Panc1 (cell line): ENCODE measurements around the gene EYS. TPM values are rescaled to one million over a fixed set of nuclear protein-coding genes. Genes with fewer than 3 reads are reported as not detected.

Source experiments
- ATAC-seq: fragments of 200-7000 bp; cut with Tn5 transposase; 2 replicates; pipeline ENCODE4 v1.9.1; 2020; ENCODE audit warnings: mild to moderate bottlenecking, moderate library complexity
- BruUV-seq: library from RNA; stranded (reverse); fragments of 400-500 nt; replicated peaks from 2 replicates; lab custom pipeline; 2021; lab: Mats Ljungman, UMichigan
- CTCF ChIA-PET: fragments of 300-600 bp; sonication (Branson Sonifier 250); formaldehyde crosslinking; loops from one replicate; lab custom pipeline; 2022; ENCODE audit warnings: antibody characterized with exemption; lab: Charles Lee
- POLR2A ChIA-PET: fragments of 300-600 bp; sonication (Branson Sonifier 250); formaldehyde crosslinking; loops from one replicate; lab custom pipeline; 2022; ENCODE audit warnings: antibody characterized with exemption; lab: Charles Lee
- DNase-seq: peaks from one replicate; pipeline ENCODE4 v3.0.0-alpha.2; 2010; ENCODE audit warnings: low read depth, low spot score
- H3K27ac ChIP-seq: 2 replicates; pipeline ENCODE4 v1.5.1; 2011; ENCODE audit warnings: mild to moderate bottlenecking, low read length, inconsistent platforms
- H3K27me3 ChIP-seq: fragments of 200-500 bp; sonication (Bioruptor generic); 2 replicates; pipeline ENCODE4 v1.6.0; 2014; ENCODE audit warnings: low read length, inconsistent platforms; ENCODE audit not compliant: control insufficient read depth, insufficient read depth
- H3K36me3 ChIP-seq: fragments of 200-500 bp; sonication (Bioruptor generic); 2 replicates; pipeline ENCODE4 v1.5.1; 2014; ENCODE audit warnings: inconsistent platforms, mild to moderate bottlenecking, low read length, moderate library complexity; ENCODE audit not compliant: control insufficient read depth, insufficient read depth
- H3K4me1 ChIP-seq: 2 replicates; pipeline ENCODE4 v1.5.1; 2011; ENCODE audit warnings: inconsistent platforms, mild to moderate bottlenecking, low read length, moderate library complexity; ENCODE audit not compliant: control insufficient read depth, insufficient read depth
- H3K4me3 ChIP-seq, 2 experiments: 2 replicates each; pipeline ENCODE4 v1.5.1; 2011 to 2012; ENCODE audit warnings: low read depth in 2 of 2, low read length in 2 of 2, mild to moderate bottlenecking in 2 of 2, inconsistent platforms in 1 of 2, moderate library complexity in 1 of 2
- H3K9me3 ChIP-seq: fragments of 200-500 bp; sonication (Bioruptor generic); 2 replicates; pipeline ENCODE4 v1.5.1; 2014; ENCODE audit warnings: low read depth, mild to moderate bottlenecking, inconsistent platforms, low read length, moderate library complexity; ENCODE audit not compliant: control insufficient read depth, insufficient read depth
- CTCF ChIP-seq: fragments of 450-650 bp; IDR thresholded peaks from 2 replicates; pipeline ENCODE4 v1.5.1; 2017; ENCODE audit warnings: mild to moderate bottlenecking
- POLR2AphosphoS5 ChIP-seq: IDR thresholded peaks from 2 replicates; pipeline ENCODE4 v1.6.1; 2012; ENCODE audit warnings: mild to moderate bottlenecking, low read depth, low read length, moderate library complexity
- REST ChIP-seq, 2 experiments: IDR thresholded peaks; 2 replicates each; pipeline ENCODE4 v1.6.1; 2011 to 2012; ENCODE audit warnings: low read depth in 2 of 2, control low read depth in 1 of 2, low read length in 1 of 2, mild to moderate bottlenecking in 1 of 2, moderate library complexity in 1 of 2; ENCODE audit not compliant: insufficient read depth in 1 of 2
- SIN3A ChIP-seq: IDR thresholded peaks from 2 replicates; pipeline ENCODE4 v1.6.1; 2012; ENCODE audit warnings: low read depth, mild to moderate bottlenecking, low read length, moderate library complexity, borderline replicate concordance; ENCODE audit not compliant: insufficient read depth
- TCF7L2 ChIP-seq: IDR thresholded peaks from 2 replicates; pipeline ENCODE4 v1.6.1; 2011; ENCODE audit warnings: mild to moderate bottlenecking, low read depth, low read length, inconsistent platforms
- in situ Hi-C: cut with HindIII; loops from 2 replicates; pipeline ENCODE4 v1.10.0; 2016; ENCODE audit warnings: low sequenced_read_pairs, low pct_unique_long_range_greater_than_20kb
- intact Hi-C: fragments of 100-400 bp; cut with micrococcal nuclease; formaldehyde crosslinking; loops from one replicate; pipeline ENCODE4 v1.10.0; 2022; ENCODE audit not compliant: unreplicated experiment
- total RNA-seq: library from RNA; stranded (reverse); gene quantifications from one replicate; pipeline ENCODE4 v1.2.1, GENCODE V29; 2021; ENCODE audit not compliant: unreplicated experiment

EYS gene
- total RNA-seq, 1 experiment from 2014 or later = not detected

- intact Hi-C loops (no loop called here), in situ Hi-C loops (no loop called here)
- BruUV-seq = no TSS peak
- no peak for TF ChIP-seq POLR2AphosphoS5
- no peak for TF ChIP-seq SIN3A
- no peak for TF ChIP-seq TCF7L2
- TF ChIP-seq CTCF = no peak
- TF ChIP-seq REST (IDR thresholded peaks at IDR 0.05; ENCODE audit: insufficient read depth in 1 of 2, low read depth in 2 of 2, low read length in 1 of 2) = no peak
- ATAC-seq (no peak), DNase-seq (no peak)
- ChIA-PET POLR2A (no interaction called here), CTCF (no interaction called here)
- H3K27me3 ChIP-seq = no peaks in the 10 kb centered on the region
- no peak overlapping the region for H3K4me3 ChIP-seq
- no peaks in the 10 kb centered on the region for H3K4me1 ChIP-seq
- H3K27ac ChIP-seq = no peak overlapping the region
- no peaks in the 10 kb centered on the region for H3K36me3 ChIP-seq
- 0 out of 2 replicates have a peak, but pooled peaks cover 4% of the 10 kb centered on the region for H3K9me3 ChIP-seq
Observed at GRCh38 chr6:65161661-65162060, 545.4 kb downstream of the EYS start.

GRCh38 chr6:65157025-65157424, 550.0 kb downstream of the EYS start:
- POLR2A ChIA-PET = no interaction called here

More at GRCh38 chr6:65157025-65157424, 550.0 kb downstream of the EYS start:
- H3K4me3 ChIP-seq = no peak overlapping the region
- TF ChIP-seq POLR2AphosphoS5 = no peak
- no peak for TF ChIP-seq REST (IDR thresholded peaks at IDR 0.05; ENCODE audit: insufficient read depth in 1 of 2, low read depth in 2 of 2, low read length in 1 of 2)
- TF ChIP-seq CTCF = no peak
- no peak for TF ChIP-seq SIN3A
- no peak for TF ChIP-seq TCF7L2
- no peaks in the 10 kb centered on the region for H3K36me3 ChIP-seq
- in situ Hi-C loops (no loop called here), intact Hi-C loops (no loop called here)
- H3K27ac ChIP-seq = no peak overlapping the region
- BruUV-seq = no TSS peak
- CTCF ChIA-PET = no interaction called here
- DNase-seq (no peak), ATAC-seq (no peak)
- no peaks in the 10 kb centered on the region for H3K4me1 ChIP-seq
- no peaks in the 10 kb centered on the region for H3K27me3 ChIP-seq
- H3K9me3 ChIP-seq = 0 out of 2 replicates have a peak, but pooled peaks cover 4% of the 10 kb centered on the region
